Suppressor macrophage (primary cell): ENCODE measurements around the gene MYL5.
"Not testable (repeated sequence)": the region's sequence is repeated elsewhere in the genome, so short reads cannot be mapped to it uniquely, and the experiment has no call there.

Experiments used
- DNase-seq, 4 experiments: peaks; one replicate each; pipeline ENCODE4 v3.0.0-alpha.2; 2020 to 2022

The MYL5 gene

DNA sequence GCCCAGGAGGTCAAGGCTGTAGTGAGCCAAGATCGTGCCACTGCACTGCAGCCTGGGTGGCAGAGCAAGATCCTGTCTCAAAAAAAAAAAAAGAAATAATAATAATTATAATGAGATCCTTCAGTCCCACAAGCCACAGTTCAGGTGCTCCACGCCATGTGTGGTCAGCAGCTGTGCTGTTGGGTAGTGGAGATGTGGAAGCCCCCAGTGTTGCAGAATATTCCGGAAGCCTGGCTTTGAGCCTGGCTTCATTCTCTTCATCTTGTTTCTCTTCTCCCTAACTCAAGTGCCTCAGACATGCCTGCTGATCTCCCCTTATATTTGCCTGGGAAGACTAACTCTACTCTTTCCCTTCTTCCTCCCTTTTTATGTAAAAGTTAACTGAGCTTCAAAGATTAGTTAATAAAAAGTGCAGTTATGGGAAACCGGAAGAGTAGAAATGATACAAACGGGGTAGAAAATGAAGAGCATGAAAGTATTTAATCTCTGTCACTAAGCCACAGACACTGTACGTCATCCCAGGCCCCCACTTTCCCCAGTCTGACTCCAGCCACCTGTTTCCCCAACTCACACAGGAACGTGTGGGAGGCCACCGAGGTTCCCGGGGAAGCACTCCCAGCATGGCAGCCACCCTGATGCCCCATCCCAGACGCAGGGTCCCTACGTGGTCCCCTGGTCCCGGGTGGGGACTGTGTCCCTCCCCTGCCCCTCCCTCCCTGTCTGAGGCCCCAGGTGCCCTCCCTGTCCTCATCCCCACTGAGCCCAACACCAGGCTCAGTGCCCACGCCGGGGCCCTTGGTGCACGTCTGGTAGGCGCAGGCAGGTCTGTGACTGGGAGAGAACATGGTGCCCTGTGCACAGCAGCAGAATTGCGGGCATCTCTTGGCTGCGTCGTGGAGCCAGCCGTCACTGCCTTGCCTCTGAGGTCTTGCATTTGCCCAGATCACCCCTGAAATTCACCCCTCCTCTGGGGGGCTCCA is 55.3 kb downstream of the MYL5 start:
- no peak for DNase-seq

DNA sequence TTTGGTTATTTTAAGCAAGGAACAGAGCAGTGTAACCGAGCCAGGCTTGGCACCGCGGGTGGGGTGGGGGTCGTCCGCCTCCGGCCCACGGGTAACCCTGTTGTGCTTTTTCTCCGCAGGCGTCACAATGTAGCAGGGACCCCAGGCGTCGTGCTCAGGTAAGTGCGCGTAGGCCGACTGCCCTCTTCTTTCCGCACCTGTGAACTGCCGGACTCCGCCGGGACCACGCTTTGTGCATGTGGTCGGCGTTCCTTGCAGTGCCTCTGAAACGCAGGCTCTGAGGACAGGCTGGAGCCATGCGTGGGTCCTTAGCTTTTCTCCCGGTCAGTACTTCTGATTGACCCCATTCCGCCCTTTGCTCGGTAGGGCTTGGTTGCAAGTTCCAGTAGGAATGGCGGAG is 56.2 kb downstream of the MYL5 start:
- DNase-seq = no peak

DNA sequence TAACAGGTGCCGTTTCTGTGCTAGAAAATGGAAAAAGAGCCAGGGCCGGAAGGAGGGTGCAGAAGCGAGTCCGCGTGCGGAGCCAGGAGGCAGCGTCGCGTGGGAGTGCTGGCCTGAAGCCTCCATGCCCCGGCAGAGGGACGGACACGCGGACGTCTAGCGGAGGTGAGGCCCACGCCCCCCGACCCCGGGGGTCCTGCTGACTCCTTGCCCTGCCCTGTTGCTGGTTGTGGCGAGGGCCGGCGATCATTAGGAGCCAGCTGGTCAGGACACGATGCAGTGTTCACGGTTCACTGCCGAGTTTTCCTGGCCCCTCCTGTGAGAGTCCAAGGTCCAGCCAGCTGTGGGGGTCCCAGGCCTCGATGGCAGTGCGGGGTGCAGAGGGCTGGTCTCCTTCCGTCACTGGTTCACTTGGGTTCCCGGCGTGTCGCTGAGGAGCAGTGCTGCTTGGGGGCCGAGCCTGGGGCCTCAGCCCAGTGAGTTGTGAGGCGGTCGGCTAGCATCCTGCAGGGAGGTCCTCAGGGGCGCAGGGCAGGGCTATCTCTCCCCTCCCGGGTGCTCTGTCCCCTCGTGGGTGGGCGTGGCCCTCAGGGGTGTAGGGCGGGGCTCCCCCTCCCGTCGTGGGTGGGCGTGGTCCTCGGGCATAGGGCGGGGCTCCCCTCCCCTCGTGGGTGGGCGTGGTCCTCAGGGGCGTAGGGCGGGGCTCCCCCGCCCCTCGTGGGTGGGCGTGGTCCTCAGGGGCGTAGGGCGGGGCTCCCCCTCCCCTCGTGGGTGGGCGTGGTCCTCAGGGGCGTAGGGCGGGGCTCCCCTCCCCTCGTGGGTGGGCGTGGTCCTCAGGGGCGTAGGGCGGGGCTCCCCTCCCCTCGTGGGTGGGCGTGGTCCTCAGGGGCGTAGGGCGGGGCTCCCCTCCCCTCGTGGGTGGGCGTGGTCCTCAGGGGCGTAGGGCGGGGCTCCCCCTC is 56.9 kb downstream of the MYL5 start:
- DNase-seq = not testable (repeated sequence)
